Large intestine (tissue), 1 donor: ENCODE measurements around the gene MPLKIP. TPM values are rescaled to one million over a fixed set of nuclear protein-coding genes. Genes with fewer than 3 reads are reported as not detected.

Experiments
- polyA plus RNA-seq: library from polyadenylated mRNA; unstranded; fragments of 120-200 nt; gene quantifications from one replicate; pipeline ENCODE4 v1.2.1, GENCODE V29; 2013

Gene MPLKIP
- polyA plus RNA-seq, 1 donor, result 43.4 TPM

Other genes starting within 250 kb of the MPLKIP start
- gene CDK13, start 184.4 kb downstream of the MPLKIP start, polyA plus RNA-seq, result 48.6 TPM
- gene SUGCT, start 383 bp upstream of the MPLKIP start, polyA plus RNA-seq, result 18.8 TPM